H9 (cell line): Measurements from ENCODE around the gene PCGF6. TPM values are rescaled to one million over a fixed set of nuclear protein-coding genes. Genes with fewer than 3 reads are reported as not detected.

Experiments used
- DNase-seq: peaks from one replicate; pipeline ENCODE4 v3.0.0-alpha.2; 2017
- H2AFZ ChIP-seq: one replicate; pipeline ENCODE4 v1.6.1; 2013; ENCODE audit warnings: mild to moderate bottlenecking, low read length, control low read depth, moderate library complexity
- H2AK5ac ChIP-seq: 2 replicates; pipeline ENCODE4 v1.6.1; 2013; ENCODE audit warnings: low read length, control low read depth, mixed read lengths; ENCODE audit not compliant: insufficient read length
- H2BK120ac ChIP-seq: one replicate; pipeline ENCODE4 v1.6.1; 2013; ENCODE audit warnings: low read depth, mild to moderate bottlenecking, low read length, control low read depth, inconsistent platforms; ENCODE audit not compliant: poor library complexity, severe bottlenecking
- H2BK12ac ChIP-seq: 2 replicates; pipeline ENCODE4 v1.6.1; 2013; ENCODE audit warnings: low read length, control low read depth, mixed read lengths, low read depth; ENCODE audit not compliant: insufficient read length
- H2BK15ac ChIP-seq: 2 replicates; pipeline ENCODE4 v1.6.1; 2013; ENCODE audit warnings: low read depth, low read length, control low read depth
- H2BK20ac ChIP-seq: one replicate; pipeline ENCODE4 v1.6.1; 2013; ENCODE audit warnings: low read depth, mild to moderate bottlenecking, low read length, control low read depth, inconsistent platforms; ENCODE audit not compliant: poor library complexity, severe bottlenecking
- H2BK5ac ChIP-seq: 2 replicates; pipeline ENCODE4 v1.6.1; 2013; ENCODE audit warnings: low read length, control low read depth, mixed read lengths; ENCODE audit not compliant: insufficient read length
- H3K14ac ChIP-seq: 2 replicates; pipeline ENCODE4 v1.6.1; 2013; ENCODE audit warnings: low read length, control low read depth; ENCODE audit not compliant: insufficient read depth
- H3K18ac ChIP-seq: 2 replicates; pipeline ENCODE4 v1.6.1; 2013; ENCODE audit warnings: low read depth, mild to moderate bottlenecking, mixed read lengths, low read length, control low read depth; ENCODE audit not compliant: insufficient read length
- H3K23ac ChIP-seq: 2 replicates; pipeline ENCODE4 v1.6.1; 2013; ENCODE audit warnings: low read length, control low read depth, mixed read lengths, low read depth; ENCODE audit not compliant: insufficient read length
- H3K23me2 ChIP-seq: 2 replicates; pipeline ENCODE4 v1.6.1; 2013; ENCODE audit warnings: low read depth, mild to moderate bottlenecking, mixed read lengths, low read length, control low read depth; ENCODE audit not compliant: insufficient read length, poor library complexity, severe bottlenecking
- H3K27ac ChIP-seq: 2 replicates; pipeline ENCODE4 v1.5.1; 2013; ENCODE audit warnings: low read length, control low read depth, mixed read lengths, low read depth; ENCODE audit not compliant: insufficient read length
- H3K27me3 ChIP-seq: 2 replicates; pipeline ENCODE4 v1.6.1; 2013; ENCODE audit warnings: low read length, control low read depth, inconsistent platforms; ENCODE audit not compliant: insufficient read depth
- H3K4ac ChIP-seq: 2 replicates; pipeline ENCODE4 v1.6.1; 2013; ENCODE audit warnings: low read depth, mild to moderate bottlenecking, control low read depth, inconsistent platforms, low read length, moderate library complexity
- H3K4me1 ChIP-seq: 2 replicates; pipeline ENCODE4 v1.6.1; 2013; ENCODE audit warnings: low read length, control low read depth, inconsistent platforms; ENCODE audit not compliant: insufficient read depth
- H3K4me2 ChIP-seq: 2 replicates; pipeline ENCODE4 v1.6.1; 2013; ENCODE audit warnings: low read length, control low read depth, mixed read lengths; ENCODE audit not compliant: insufficient read length, insufficient read depth
- H3K56ac ChIP-seq: 2 replicates; pipeline ENCODE4 v1.6.1; 2013; ENCODE audit warnings: low read depth, mild to moderate bottlenecking, mixed read lengths, low read length, control low read depth; ENCODE audit not compliant: insufficient read length
- H3K79me1 ChIP-seq: 2 replicates; pipeline ENCODE4 v1.6.1; 2013; ENCODE audit warnings: low read depth, mild to moderate bottlenecking, moderate library complexity, low read length, control low read depth, inconsistent platforms; ENCODE audit not compliant: insufficient read depth, poor library complexity, severe bottlenecking
- H3K79me2 ChIP-seq: 2 replicates; pipeline ENCODE4 v1.6.1; 2013; ENCODE audit warnings: low read length, control low read depth, inconsistent platforms; ENCODE audit not compliant: insufficient read depth
- H3K9ac ChIP-seq: 2 replicates; pipeline ENCODE4 v1.6.1; 2013; ENCODE audit warnings: low read length, control low read depth, mixed read lengths; ENCODE audit not compliant: insufficient read length; ENCODE audit errors: extremely low read depth
- H3K9me3 ChIP-seq: one replicate; pipeline ENCODE4 v1.6.1; 2013; ENCODE audit warnings: low read depth, low read length, inconsistent platforms; ENCODE audit not compliant: control insufficient read depth
- H3T11ph ChIP-seq: one replicate; pipeline ENCODE4 v1.6.1; 2013; ENCODE audit warnings: mild to moderate bottlenecking, low read length, control low read depth, inconsistent platforms
- H4K20me1 ChIP-seq: one replicate; pipeline ENCODE4 v1.6.1; 2013; ENCODE audit not compliant: control insufficient read depth, insufficient read length, insufficient read depth
- H4K5ac ChIP-seq: 2 replicates; pipeline ENCODE4 v1.6.1; 2013; ENCODE audit warnings: low read depth, mild to moderate bottlenecking, mixed read lengths, low read length, control low read depth; ENCODE audit not compliant: insufficient read length
- H4K8ac ChIP-seq: replicated peaks from 2 replicates; pipeline ENCODE4 v1.6.1; 2013; ENCODE audit warnings: low read length, control low read depth, mixed read lengths, low read depth; ENCODE audit not compliant: insufficient read length
- H4K91ac ChIP-seq: 2 replicates; pipeline ENCODE4 v1.6.1; 2013; ENCODE audit warnings: low read depth, mild to moderate bottlenecking, moderate library complexity, mixed read lengths, low read length, control low read depth; ENCODE audit not compliant: insufficient read length
- H3K27ac Mint-ChIP-seq, 3 experiments: 2 replicates in 2 of 3; 3 replicates in 1 of 3; pipeline ENCODE4 v1.8.0; 2020 to 2021; ENCODE audit warnings: mixed read lengths in 3 of 3, mild to moderate bottlenecking in 1 of 3, moderate library complexity in 1 of 3
- H3K27me3 Mint-ChIP-seq: 2 replicates; pipeline ENCODE4 v1.8.0; 2021; ENCODE audit warnings: low read depth, mild to moderate bottlenecking, moderate library complexity, mixed read lengths
- H3K36me3 Mint-ChIP-seq, 3 experiments: 2 replicates in 2 of 3; 3 replicates in 1 of 3; pipeline ENCODE4 v1.8.0; 2020 to 2021; ENCODE audit warnings: low read depth in 3 of 3, mixed read lengths in 3 of 3; ENCODE audit not compliant: insufficient read depth in 1 of 3
- H3K4me1 Mint-ChIP-seq, 2 experiments: 2 replicates each; pipeline ENCODE4 v1.8.0; 2020; ENCODE audit warnings: mixed read lengths in 2 of 2
- H3K4me3 Mint-ChIP-seq, 2 experiments: 2 replicates in 1 of 2; 3 replicates in 1 of 2; pipeline ENCODE4 v1.8.0; 2020 to 2021; ENCODE audit warnings: mild to moderate bottlenecking in 2 of 2, mixed read lengths in 2 of 2, moderate library complexity in 1 of 2
- H3K9me3 Mint-ChIP-seq, 2 experiments: 2 replicates in 1 of 2; 3 replicates in 1 of 2; pipeline ENCODE4 v1.8.0; 2020; ENCODE audit warnings: mild to moderate bottlenecking in 2 of 2, mixed read lengths in 2 of 2, moderate library complexity in 1 of 2
- CTCF ChIP-seq: fragments of 200-600 bp; sonication (generic); conservative IDR thresholded peaks from 3 replicates; pipeline ENCODE4 v1.8.0; 2021; ENCODE audit warnings: antibody characterized with exemption, mild to moderate bottlenecking
- WGBS: extraction: QIAGEN DNeasy Blood & Tissue Kit; methylation state at CpG from one replicate; pipeline ENCODE4 v1.1.7; 2013; ENCODE audit warnings: missing lambda C conversion rate, low lambda C conversion rate, mixed read lengths; ENCODE audit not compliant: insufficient read length; ENCODE audit errors: extremely low coverage; 5-methylcytosine and 5-hydroxymethylcytosine counted together
- total RNA-seq: library from RNA; stranded (reverse); gene quantifications from 2 replicates; pipeline ENCODE4 v1.2.1, GENCODE V29; 2021

PCGF6 gene
- total RNA-seq, 1 experiment from 2014 or later: 23.5 TPM

DNA sequence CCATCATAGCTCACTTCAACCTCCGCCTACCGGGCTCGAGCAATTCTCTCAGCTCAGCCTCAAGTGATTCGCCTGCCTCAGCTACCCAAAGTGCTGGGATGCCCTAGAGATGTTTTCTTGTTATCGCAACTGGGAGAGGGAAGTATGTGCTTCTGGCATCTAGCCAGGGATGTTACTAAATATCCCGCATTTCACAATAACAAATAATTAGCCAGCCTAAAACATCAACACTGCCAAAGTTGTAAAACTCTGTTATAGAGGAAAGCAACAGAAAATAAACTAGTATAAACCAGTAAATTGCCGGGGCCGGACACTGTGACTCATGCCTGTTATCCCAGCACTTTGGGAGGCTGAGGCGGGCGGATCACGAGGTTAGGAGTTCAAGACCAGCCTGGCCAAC lies 66.8 kb downstream of the PCGF6 start:
- no peaks in the 10 kb centered on the region for H3K23me2 ChIP-seq
- H2BK5ac ChIP-seq: no peak overlapping the region
- no peak overlapping the region for H3T11ph ChIP-seq
- H3K79me2 ChIP-seq: no peaks in the 10 kb centered on the region
- H2BK120ac ChIP-seq: no peak overlapping the region
- Mint-ChIP-seq H3K4me3 (no peak overlapping the region), H3K27ac (no peak overlapping the region), H3K9me3 (no peaks in the 10 kb centered on the region; a peak in 1 of 5 replicates), H3K36me3 (no peaks in the 10 kb centered on the region), H3K4me1 (peaks cover 13 to 15% of the 10 kb centered on the region in 2 experiments), H3K27me3 (peaks cover 22% of the 10 kb centered on the region)
- H3K56ac ChIP-seq: no peak overlapping the region
- H3K79me1 ChIP-seq: no peaks in the 10 kb centered on the region
- H2BK12ac ChIP-seq: no peak overlapping the region
- no peaks in the 10 kb centered on the region for H3K27me3 ChIP-seq
- no peak overlapping the region for H4K8ac ChIP-seq
- H4K5ac ChIP-seq: no peak overlapping the region
- H3K9ac ChIP-seq: no peak overlapping the region
- H2BK20ac ChIP-seq: no peak overlapping the region
- H2AK5ac ChIP-seq: no peak overlapping the region
- no peak overlapping the region for H2BK15ac ChIP-seq
- H3K14ac ChIP-seq: no peak overlapping the region
- H3K18ac ChIP-seq: no peak overlapping the region
- no peak for TF ChIP-seq CTCF
- H4K20me1 ChIP-seq: no peaks in the 10 kb centered on the region
- no peaks in the 10 kb centered on the region for H3K9me3 ChIP-seq
- H3K27ac ChIP-seq: no peak overlapping the region
- no CpG with 5 or more reads among the region's 11 CpGs for WGBS
- H3K4me2 ChIP-seq: no peak overlapping the region
- H3K23ac ChIP-seq: no peak overlapping the region
- no peak for DNase-seq
- H2AFZ ChIP-seq: no peak overlapping the region
- H3K4ac ChIP-seq: no peak overlapping the region
- no peak overlapping the region for H4K91ac ChIP-seq
- H3K4me1 ChIP-seq: no peaks in the 10 kb centered on the region; the same call in 1 of the 2 replicates
